ENCODE data around the gene METTL26.

METTL26 gene

DNA sequence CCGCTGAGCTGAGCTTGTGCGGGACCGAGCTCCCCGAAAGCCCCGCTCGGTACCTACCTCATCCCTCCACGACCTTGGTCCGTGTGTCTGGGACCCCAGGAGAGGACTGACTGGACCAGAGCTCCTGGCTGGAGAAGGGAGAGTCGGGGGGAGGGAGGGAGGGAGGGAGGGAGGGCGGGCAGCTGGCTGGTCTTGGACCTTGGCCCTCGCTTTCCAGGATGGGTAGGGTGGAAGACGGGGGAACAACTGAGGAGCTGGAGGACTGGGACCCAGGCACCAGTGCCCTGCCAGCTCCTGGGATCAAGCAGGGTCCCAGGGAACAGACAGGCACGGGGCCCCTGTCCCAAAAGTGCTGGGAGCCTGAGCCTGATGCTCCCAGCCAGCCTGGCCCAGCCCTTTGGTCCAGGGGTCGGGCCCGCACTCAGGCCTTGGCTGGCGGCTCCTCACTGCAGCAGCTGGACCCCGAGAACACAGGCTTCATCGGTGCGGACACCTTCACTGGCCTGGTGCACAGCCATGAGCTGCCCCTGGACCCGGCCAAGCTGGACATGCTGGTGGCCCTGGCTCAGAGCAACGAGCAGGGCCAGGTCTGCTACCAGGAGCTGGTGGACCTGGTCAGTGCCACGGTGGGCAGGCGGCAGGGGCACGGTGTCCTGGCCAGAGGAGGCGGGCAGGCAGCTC, 39.9 kb upstream of the METTL26 start:
- WGBS (ENCODE audit: extremely low coverage, insufficient coverage, low lambda C conversion rate): no CpG with 5 or more reads among the region's 25 CpGs
- Histone ChIP-seq H3K4me1 (ENCODE audit: control insufficient read depth, low read depth, low read length) (peaks cover 5% of the 10 kb centered on the region), H3K4me3 (ENCODE audit: low read length) (no peak overlapping the region), H3K36me3 (ENCODE audit: control insufficient read depth, insufficient read depth, low read length) (peaks cover 10% of the 10 kb centered on the region), H3K27ac (ENCODE audit: low read depth, low read length) (no peak overlapping the region), H4K5ac (ENCODE audit: low read length) (no peak overlapping the region), H4K8ac (ENCODE audit: low read depth, low read length) (no peak overlapping the region), H3K4me2 (ENCODE audit: low read length) (no peak overlapping the region), H2BK15ac (replicated peaks; ENCODE audit: low read depth) (no peak overlapping the region), H3K18ac (ENCODE audit: low read length) (no peak overlapping the region), H3K79me2 (ENCODE audit: control insufficient read depth, insufficient read depth, low read length) (peaks cover 4% of the 10 kb centered on the region), H3K79me1 (ENCODE audit: low read length) (peaks cover under 1% of the 10 kb centered on the region), H3K56ac (ENCODE audit: low read length) (peak overlapping the region; percentile 25), H3K27me3 (ENCODE audit: insufficient read depth, low read length, poor library complexity) (no peaks in the 10 kb centered on the region), H3K9ac (ENCODE audit: low read length) (no peak overlapping the region), H2AK5ac (ENCODE audit: low read length) (no peak overlapping the region), H3K23ac (ENCODE audit: low read length) (no peak overlapping the region), H2BK5ac (ENCODE audit: low read length) (no peak overlapping the region), H3K4ac (ENCODE audit: low read depth, low read length) (no peak overlapping the region), H2BK120ac (ENCODE audit: low read depth, low read length) (no peak overlapping the region)
- no peak for DNase-seq

DNA sequence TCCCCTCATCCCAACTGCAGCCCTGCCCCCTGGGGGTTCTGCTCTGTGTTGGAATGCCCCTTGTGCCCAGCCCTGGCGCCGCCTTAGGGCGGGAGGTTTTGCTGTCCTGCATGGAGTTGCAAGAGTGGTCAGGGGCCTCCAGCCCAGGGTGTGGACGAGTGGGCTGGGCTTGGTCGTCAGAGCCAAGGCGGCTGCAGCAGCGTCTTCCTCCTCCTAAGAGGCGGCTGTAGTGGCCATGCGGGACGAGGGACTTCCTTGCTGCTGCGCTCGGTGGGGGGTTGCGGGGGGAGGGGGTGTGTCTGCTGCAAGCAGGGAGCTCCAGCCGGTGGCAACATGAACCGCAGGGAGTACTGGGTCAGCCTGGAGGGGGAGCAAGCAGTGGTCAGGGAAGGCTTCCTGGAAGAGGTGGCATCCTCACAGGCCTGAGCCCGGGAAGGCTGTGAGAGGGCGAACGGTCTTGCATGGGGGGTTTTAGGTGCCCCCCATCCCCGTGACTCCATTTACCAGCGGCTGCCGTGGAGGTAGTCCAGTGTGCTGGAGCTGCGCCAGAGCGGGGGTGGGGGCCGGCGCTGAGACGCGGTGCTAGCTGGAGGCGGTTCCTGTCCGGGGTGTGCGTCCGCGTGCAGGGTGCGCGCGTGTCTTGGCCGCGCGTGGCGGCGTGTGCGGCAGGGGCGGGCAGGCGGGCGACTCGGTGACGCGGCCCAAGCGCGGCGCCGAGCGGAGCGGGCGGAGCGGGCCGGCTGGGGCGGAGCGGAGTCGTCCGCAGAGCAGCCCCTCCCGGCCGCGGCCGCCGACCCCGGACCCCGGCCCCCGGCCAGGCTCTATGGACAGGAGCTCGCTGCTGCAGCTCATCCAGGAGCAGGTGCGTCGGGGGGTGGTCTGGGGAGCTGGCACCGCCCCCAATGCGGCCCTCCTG, 39.1 kb upstream of the METTL26 start, which contains the start of gene RHBDL1:
RHBDL1 (plus strand) TSS at position 704 of the 916 bp plus-strand sequence; CDS start at position 824, 120 bp downstream.
- H3K4me2 ChIP-seq (ENCODE audit: low read length): peak within 1 kb of the TSS; percentile 38
- no peak within 1 kb of the TSS for H2AK5ac ChIP-seq (ENCODE audit: low read length)
- no peak within 1 kb of the TSS for H3K23ac ChIP-seq (ENCODE audit: low read length)
- H3K27me3 ChIP-seq (ENCODE audit: insufficient read depth, low read length, poor library complexity): no peaks in the 10 kb centered on the region
- H4K5ac ChIP-seq (ENCODE audit: low read length): no peak within 1 kb of the TSS
- H3K4ac ChIP-seq (ENCODE audit: low read depth, low read length): no peak within 1 kb of the TSS
- H3K27ac ChIP-seq (ENCODE audit: low read depth, low read length): no peak within 1 kb of the TSS
- peaks cover 5% of the 10 kb centered on the region for H3K4me1 ChIP-seq (ENCODE audit: control insufficient read depth, low read depth, low read length)
- H3K36me3 ChIP-seq (ENCODE audit: control insufficient read depth, insufficient read depth, low read length): peaks cover 15% of the 10 kb centered on the region
- peak within 1 kb of the TSS; percentile 53 for H3K9ac ChIP-seq (ENCODE audit: low read length)
- H2BK120ac ChIP-seq (ENCODE audit: low read depth, low read length): no peak within 1 kb of the TSS
- no peak within 1 kb of the TSS for H4K8ac ChIP-seq (ENCODE audit: low read depth, low read length)
- no peak within 1 kb of the TSS for H3K4me3 ChIP-seq (ENCODE audit: low read length)
- DNase-seq: peak; percentile 84
- no peak within 1 kb of the TSS for H2BK5ac ChIP-seq (ENCODE audit: low read length)
- WGBS (ENCODE audit: extremely low coverage, insufficient coverage, low lambda C conversion rate): no CpG with 5 or more reads among the region's 73 CpGs
- no peak within 1 kb of the TSS for H2BK15ac ChIP-seq (replicated peaks; ENCODE audit: low read depth)
- no peaks in the 10 kb centered on the region for H3K79me2 ChIP-seq (ENCODE audit: control insufficient read depth, insufficient read depth, low read length)
- no peaks in the 10 kb centered on the region for H3K79me1 ChIP-seq (ENCODE audit: low read length)
- no peak within 1 kb of the TSS for H3K18ac ChIP-seq (ENCODE audit: low read length)
- peak within 1 kb of the TSS; percentile 67 for H3K56ac ChIP-seq (ENCODE audit: low read length)

DNA sequence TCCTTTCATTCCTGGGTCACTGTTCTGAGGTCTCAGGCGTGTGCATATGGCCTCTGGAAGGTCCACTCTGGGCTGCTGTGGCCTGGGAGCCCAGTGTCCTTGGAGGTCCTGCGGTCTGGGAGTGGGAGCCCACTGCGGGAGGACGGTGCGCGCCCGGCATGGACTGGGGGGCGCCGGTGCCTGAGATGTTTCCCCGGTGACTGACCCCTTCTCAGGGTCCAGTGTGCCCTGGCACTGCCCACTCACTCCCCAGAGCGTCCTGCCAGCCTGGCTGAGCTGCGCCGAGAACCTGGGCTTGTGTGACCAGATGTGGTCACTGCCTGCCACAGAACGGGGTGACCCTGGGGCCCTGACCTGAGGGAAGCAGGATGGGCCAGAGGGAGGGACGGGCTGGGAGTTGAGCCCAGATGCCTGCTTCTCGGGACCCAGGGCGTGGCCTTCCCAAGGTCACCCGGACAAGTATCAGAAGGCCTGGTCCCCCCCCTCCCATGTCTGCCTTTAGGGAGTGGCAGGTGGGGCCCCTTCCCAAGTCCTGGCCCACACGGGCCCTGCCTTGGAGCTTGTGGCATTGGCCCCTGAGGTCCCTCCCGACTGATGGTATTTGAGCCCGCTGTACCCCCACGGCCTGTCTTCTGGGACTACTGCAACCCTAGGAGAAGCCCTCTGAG, 38.2 kb upstream of the METTL26 start:
- H3K23ac ChIP-seq (ENCODE audit: low read length): no peak overlapping the region
- H3K4me2 ChIP-seq (ENCODE audit: low read length): no peak overlapping the region
- H3K18ac ChIP-seq (ENCODE audit: low read length): no peak overlapping the region
- peaks cover 5% of the 10 kb centered on the region for H3K4me1 ChIP-seq (ENCODE audit: control insufficient read depth, low read depth, low read length)
- H3K36me3 ChIP-seq (ENCODE audit: control insufficient read depth, insufficient read depth, low read length): peaks cover 21% of the 10 kb centered on the region
- H3K56ac ChIP-seq (ENCODE audit: low read length): no peak overlapping the region
- H3K9ac ChIP-seq (ENCODE audit: low read length): no peak overlapping the region
- H2AK5ac ChIP-seq (ENCODE audit: low read length): no peak overlapping the region
- no peak overlapping the region for H3K27ac ChIP-seq (ENCODE audit: low read depth, low read length)
- no peak for DNase-seq
- H3K27me3 ChIP-seq (ENCODE audit: insufficient read depth, low read length, poor library complexity): no peaks in the 10 kb centered on the region
- H4K8ac ChIP-seq (ENCODE audit: low read depth, low read length): no peak overlapping the region
- no peak overlapping the region for H3K4ac ChIP-seq (ENCODE audit: low read depth, low read length)
- peaks cover 1% of the 10 kb centered on the region for H3K79me1 ChIP-seq (ENCODE audit: low read length)
- peaks cover under 1% of the 10 kb centered on the region for H3K79me2 ChIP-seq (ENCODE audit: control insufficient read depth, insufficient read depth, low read length)
- no peak overlapping the region for H3K4me3 ChIP-seq (ENCODE audit: low read length)
- WGBS (ENCODE audit: extremely low coverage, insufficient coverage, low lambda C conversion rate): no CpG with 5 or more reads among the region's 22 CpGs
- H2BK15ac ChIP-seq (replicated peaks; ENCODE audit: low read depth): no peak overlapping the region
- H2BK120ac ChIP-seq (ENCODE audit: low read depth, low read length): no peak overlapping the region
- no peak overlapping the region for H4K5ac ChIP-seq (ENCODE audit: low read length)
- no peak overlapping the region for H2BK5ac ChIP-seq (ENCODE audit: low read length)

DNA sequence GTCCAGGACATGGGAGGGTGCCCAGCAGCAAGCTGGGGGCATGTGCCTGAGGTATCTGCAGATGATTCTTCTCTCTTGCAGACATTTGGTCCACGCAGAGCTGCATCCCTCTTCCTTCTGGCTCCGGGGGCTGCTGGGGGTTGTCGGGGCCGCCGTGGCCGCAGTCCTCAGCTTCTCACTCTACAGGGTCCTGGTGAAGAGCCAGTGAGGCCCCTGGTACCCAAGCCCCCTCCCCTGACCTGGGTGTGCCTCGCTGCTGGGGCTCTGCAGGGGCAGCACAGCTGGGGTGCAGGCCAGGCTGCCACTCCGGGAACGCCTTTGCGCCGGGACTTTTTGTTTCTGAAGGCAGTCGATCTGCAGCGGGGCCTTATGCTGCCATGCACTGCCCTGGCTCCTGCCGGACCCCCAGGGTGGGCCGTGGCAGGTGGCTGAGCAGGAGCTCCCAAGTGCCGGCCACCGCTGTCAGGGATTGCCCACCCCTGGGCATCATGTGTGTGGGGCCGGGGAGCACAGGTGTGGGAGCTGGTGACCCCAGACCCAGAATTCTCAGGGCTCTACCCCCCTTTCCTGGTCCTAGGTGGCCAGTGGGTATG, 37.4 kb upstream of the METTL26 start:
- H4K8ac ChIP-seq (ENCODE audit: low read depth, low read length): no peak overlapping the region
- no peak overlapping the region for H3K4ac ChIP-seq (ENCODE audit: low read depth, low read length)
- H3K27ac ChIP-seq (ENCODE audit: low read depth, low read length): no peak overlapping the region
- no peak overlapping the region for H3K18ac ChIP-seq (ENCODE audit: low read length)
- H3K79me2 ChIP-seq (ENCODE audit: control insufficient read depth, insufficient read depth, low read length): peaks cover 9% of the 10 kb centered on the region
- no peak overlapping the region for H2BK15ac ChIP-seq (replicated peaks; ENCODE audit: low read depth)
- H3K23ac ChIP-seq (ENCODE audit: low read length): no peak overlapping the region
- no peak overlapping the region for H2BK120ac ChIP-seq (ENCODE audit: low read depth, low read length)
- H3K79me1 ChIP-seq (ENCODE audit: low read length): peaks cover 9% of the 10 kb centered on the region
- H3K4me3 ChIP-seq (ENCODE audit: low read length): no peak overlapping the region
- no peak overlapping the region for H2BK5ac ChIP-seq (ENCODE audit: low read length)
- WGBS (ENCODE audit: extremely low coverage, insufficient coverage, low lambda C conversion rate): no CpG with 5 or more reads among the region's 18 CpGs
- H3K36me3 ChIP-seq (ENCODE audit: control insufficient read depth, insufficient read depth, low read length): peaks cover 22% of the 10 kb centered on the region
- peaks cover 5% of the 10 kb centered on the region for H3K4me1 ChIP-seq (ENCODE audit: control insufficient read depth, low read depth, low read length)
- no peak overlapping the region for H3K56ac ChIP-seq (ENCODE audit: low read length)
- H3K27me3 ChIP-seq (ENCODE audit: insufficient read depth, low read length, poor library complexity): no peaks in the 10 kb centered on the region
- no peak overlapping the region for H2AK5ac ChIP-seq (ENCODE audit: low read length)
- H4K5ac ChIP-seq (ENCODE audit: low read length): no peak overlapping the region
- no peak overlapping the region for H3K4me2 ChIP-seq (ENCODE audit: low read length)
- DNase-seq: no peak
- H3K9ac ChIP-seq (ENCODE audit: low read length): no peak overlapping the region

DNA sequence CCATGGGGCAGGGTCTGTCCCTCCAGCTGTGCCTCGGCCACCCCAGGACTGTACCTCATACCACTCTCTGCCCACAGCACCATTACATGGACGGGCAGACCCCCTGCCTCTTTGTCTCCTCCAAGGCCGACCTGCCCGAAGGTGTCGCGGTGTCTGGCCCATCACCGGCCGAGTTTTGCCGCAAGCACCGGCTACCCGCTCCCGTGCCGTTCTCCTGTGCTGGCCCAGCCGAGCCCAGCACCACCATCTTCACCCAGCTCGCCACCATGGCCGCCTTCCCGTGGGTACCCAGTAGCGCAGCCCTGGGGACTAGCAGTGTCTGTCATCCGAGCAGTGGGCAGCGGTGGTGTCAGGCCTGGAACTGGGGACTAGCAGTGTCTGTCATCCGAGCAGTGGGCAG, 36.7 kb upstream of the METTL26 start:
- H3K4me2 ChIP-seq (ENCODE audit: low read length): no peak overlapping the region
- H3K4me3 ChIP-seq (ENCODE audit: low read length): no peak overlapping the region
- no peak overlapping the region for H3K9ac ChIP-seq (ENCODE audit: low read length)
- peaks cover 22% of the 10 kb centered on the region for H3K36me3 ChIP-seq (ENCODE audit: control insufficient read depth, insufficient read depth, low read length)
- no CpG with 5 or more reads among the region's 21 CpGs for WGBS (ENCODE audit: extremely low coverage, insufficient coverage, low lambda C conversion rate)
- no peak overlapping the region for H2AK5ac ChIP-seq (ENCODE audit: low read length)
- H3K56ac ChIP-seq (ENCODE audit: low read length): no peak overlapping the region
- no peaks in the 10 kb centered on the region for H3K27me3 ChIP-seq (ENCODE audit: insufficient read depth, low read length, poor library complexity)
- H3K27ac ChIP-seq (ENCODE audit: low read depth, low read length): no peak overlapping the region
- H4K5ac ChIP-seq (ENCODE audit: low read length): no peak overlapping the region
- peaks cover 5% of the 10 kb centered on the region for H3K4me1 ChIP-seq (ENCODE audit: control insufficient read depth, low read depth, low read length)
- H4K8ac ChIP-seq (ENCODE audit: low read depth, low read length): no peak overlapping the region
- DNase-seq: no peak
- H2BK120ac ChIP-seq (ENCODE audit: low read depth, low read length): no peak overlapping the region
- H2BK15ac ChIP-seq (replicated peaks; ENCODE audit: low read depth): no peak overlapping the region
- no peak overlapping the region for H3K23ac ChIP-seq (ENCODE audit: low read length)
- peaks cover 12% of the 10 kb centered on the region for H3K79me2 ChIP-seq (ENCODE audit: control insufficient read depth, insufficient read depth, low read length)
- no peak overlapping the region for H3K4ac ChIP-seq (ENCODE audit: low read depth, low read length)
- no peak overlapping the region for H3K18ac ChIP-seq (ENCODE audit: low read length)
- no peak overlapping the region for H2BK5ac ChIP-seq (ENCODE audit: low read length)
- peaks cover 9% of the 10 kb centered on the region for H3K79me1 ChIP-seq (ENCODE audit: low read length)
